Measurements from ENCODE around the gene CAMK2G. TPM values are rescaled to one million over a fixed set of nuclear protein-coding genes. Genes with fewer than 3 reads are reported as not detected.
A peak's percentile ranks its signal among the peaks of the same experiment; 100 is the strongest.

Gene CAMK2G
- total RNA-seq, 4 donors from 2014 or later = 10.6 to 35.8 (median 15.6) TPM

GRCh38 chr10:73916761-73917470 is 42.6 kb upstream of the CAMK2G start:
- ATAC-seq (ENCODE audit: low FRiP score) = no peak
- no peak for TF ChIP-seq CTCF (IDR thresholded peaks at IDR 0.05)
- DNase-seq (ENCODE audit: low spot score) = no peak

DNA sequence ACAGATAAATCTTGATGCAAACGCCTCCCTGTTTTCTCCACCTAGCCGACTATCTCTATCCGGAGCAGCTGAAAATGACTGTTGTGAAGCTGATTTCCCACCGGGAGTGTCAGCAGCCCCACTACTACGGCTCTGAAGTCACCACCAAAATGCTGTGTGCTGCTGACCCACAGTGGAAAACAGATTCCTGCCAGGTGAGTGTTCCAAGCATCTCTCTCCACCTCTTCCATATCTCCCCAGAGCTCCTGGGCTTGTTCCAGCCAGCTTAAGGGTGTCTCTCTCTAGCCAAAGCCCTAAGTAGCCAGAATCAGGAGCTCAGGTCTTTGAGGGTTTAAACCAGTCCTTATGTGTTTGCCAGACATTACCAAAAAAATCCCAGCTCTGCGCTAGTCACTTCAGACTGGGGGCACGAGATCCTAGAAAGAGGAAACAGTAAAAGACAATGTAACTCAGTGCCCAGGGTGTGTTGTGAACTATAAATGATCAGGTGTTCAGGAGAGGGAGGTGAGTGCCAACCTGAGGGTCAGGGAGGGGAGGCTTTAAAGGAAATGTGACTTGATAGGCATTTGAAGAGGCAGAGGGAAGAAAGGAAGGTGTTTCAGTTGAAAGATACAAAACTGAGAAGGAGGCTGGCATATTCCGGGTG is 41.0 kb upstream of the CAMK2G start:
- DNase-seq (ENCODE audit: low spot score) = no peak
- no peak for ATAC-seq (ENCODE audit: low FRiP score)
- TF ChIP-seq CTCF (IDR thresholded peaks at IDR 0.05) = no peak

- ATAC-seq (ENCODE audit: low FRiP score) = no peak
- TF ChIP-seq CTCF (IDR thresholded peaks at IDR 0.05) = no peak
Observed at GRCh38 chr10:73914036-73914435, 39.7 kb upstream of the CAMK2G start.

DNA sequence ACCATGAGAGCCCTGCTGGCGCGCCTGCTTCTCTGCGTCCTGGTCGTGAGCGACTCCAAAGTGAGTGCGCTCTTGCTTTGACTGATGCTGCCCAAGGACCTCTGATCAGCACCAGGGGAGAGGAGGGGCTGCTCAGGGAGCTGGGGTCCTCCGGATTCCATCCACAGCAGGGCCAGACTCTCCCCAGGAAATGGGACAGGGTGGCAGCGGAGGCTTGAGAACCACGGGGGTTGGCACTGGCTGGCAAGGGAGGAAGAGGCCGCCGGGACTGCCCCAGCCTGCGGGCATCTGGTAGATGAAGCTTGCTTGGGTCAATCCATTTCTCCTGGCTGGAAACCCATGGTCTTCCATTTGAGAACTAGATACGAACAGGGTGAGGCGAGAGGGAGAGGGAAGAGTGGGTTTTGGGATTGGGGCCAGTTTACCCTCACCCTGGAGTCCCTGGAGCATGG is 37.2 kb upstream of the CAMK2G start:
- no peak for TF ChIP-seq CTCF (IDR thresholded peaks at IDR 0.05)
- DNase-seq (ENCODE audit: low spot score) = no peak
- ATAC-seq (ENCODE audit: low FRiP score) = no peak

More at GRCh38 chr10:73914036-73914435, 39.7 kb upstream of the CAMK2G start:
- DNase-seq (ENCODE audit: low spot score) = no peak

DNA sequence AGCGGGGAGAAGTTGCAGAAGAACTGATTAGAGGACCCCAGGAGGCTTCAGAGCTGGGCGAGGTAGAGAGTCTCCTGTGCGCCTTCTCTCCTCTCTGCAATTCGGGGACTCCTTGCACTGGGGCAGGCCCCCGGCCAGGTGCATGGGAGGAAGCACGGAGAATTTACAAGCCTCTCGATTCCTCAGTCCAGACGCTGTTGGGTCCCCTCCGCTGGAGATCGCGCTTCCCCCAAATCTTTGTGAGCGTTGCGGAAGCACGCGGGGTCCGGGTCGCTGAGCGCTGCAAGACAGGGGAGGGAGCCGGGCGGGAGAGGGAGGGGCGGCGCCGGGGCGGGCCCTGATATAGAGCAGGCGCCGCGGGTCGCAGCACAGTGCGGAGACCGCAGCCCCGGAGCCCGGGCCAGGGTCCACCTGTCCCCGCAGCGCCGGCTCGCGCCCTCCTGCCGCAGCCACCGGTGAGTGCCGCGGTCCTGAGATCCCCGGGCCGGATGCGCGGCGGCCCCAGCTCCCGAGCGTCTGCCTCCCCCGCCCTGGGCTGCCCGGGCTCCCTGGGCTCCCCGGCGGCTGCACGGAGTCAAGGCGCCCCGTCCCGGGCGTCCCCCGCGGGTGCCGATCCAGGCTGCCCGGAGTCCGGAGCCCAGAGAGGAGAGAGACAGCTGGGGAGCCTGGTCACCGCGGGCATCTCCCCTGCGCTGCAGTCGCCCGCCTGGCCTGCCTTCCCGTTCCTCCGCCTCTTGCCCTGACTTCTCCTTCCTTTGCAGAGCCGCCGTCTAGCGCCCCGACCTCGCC is 36.6 kb upstream of the CAMK2G start, which contains the start of gene PLAU:
Gene PLAU (plus strand): TSS at position 369 of the 789 bp plus-strand sequence. CDS start 424 bp downstream, outside the sequence.
- TF ChIP-seq CTCF (IDR thresholded peaks at IDR 0.05) = no peak
- DNase-seq (ENCODE audit: low spot score) (no peak), ATAC-seq (ENCODE audit: low FRiP score) (peak; percentile 24)

DNA sequence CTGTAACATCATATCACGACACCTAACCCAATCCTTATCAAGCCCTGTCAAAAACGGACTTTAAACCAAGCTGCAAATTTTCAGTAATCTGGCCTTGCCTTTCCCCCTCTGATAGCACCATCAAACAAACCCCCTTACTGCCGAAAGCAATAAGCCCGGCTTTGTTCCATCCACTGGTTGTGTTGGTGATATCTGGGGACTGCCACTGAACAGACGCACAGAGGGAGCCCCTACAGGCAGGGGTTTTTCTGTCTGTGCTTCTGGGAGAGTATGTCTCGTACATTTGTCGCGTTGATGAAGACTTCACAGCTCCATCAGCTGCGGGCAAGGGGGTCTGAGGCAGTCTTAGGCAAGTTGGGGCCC is 36.0 kb upstream of the CAMK2G start:
- DNase-seq (ENCODE audit: low spot score) (no peak), ATAC-seq (ENCODE audit: low FRiP score) (no peak)
- no peak for TF ChIP-seq CTCF (IDR thresholded peaks at IDR 0.05)

All from omental fat pad (tissue), 4 donors.